Fibroblast of skin of right quadriceps (primary cell): ENCODE data around the gene DPH1.
"Not testable (repeated sequence)": the region's sequence is repeated elsewhere in the genome, so short reads cannot be mapped to it uniquely, and the experiment has no call there.

ENCODE experiments used
- DNase-seq: peaks from one replicate; pipeline ENCODE4 v3.0.0-alpha.2; 2013

Gene DPH1

GRCh38 chr17:2029911-2030778 lies at the start of gene DPH1:
Gene DPH1, plus strand, starts transcription at chr17:2030153. Its CDS starts 17 bp downstream, at chr17:2030170.
- peak; percentile 90 for DNase-seq

GRCh38 chr17:1980665-1981250 lies 49.2 kb upstream of the DPH1 start:
- DNase-seq = no peak

GRCh38 chr17:1982793-1983366 lies 47.1 kb upstream of the DPH1 start:
- DNase-seq = not testable (repeated sequence)

- no peak for DNase-seq
Observed at GRCh38 chr17:1985093-1985492, 44.9 kb upstream of the DPH1 start.

GRCh38 chr17:1985686-1986085 lies 44.3 kb upstream of the DPH1 start:
- DNase-seq = no peak

- no peak for DNase-seq
Observed at GRCh38 chr17:1986783-1987451, 43.0 kb upstream of the DPH1 start.

GRCh38 chr17:1989135-1989534 lies 40.8 kb upstream of the DPH1 start:
- DNase-seq = peak; percentile 92

GRCh38 chr17:1992541-1992940 lies 37.4 kb upstream of the DPH1 start:
- no peak for DNase-seq

- no peak for DNase-seq
Observed at GRCh38 chr17:1994707-1995106, 35.2 kb upstream of the DPH1 start.

GRCh38 chr17:1995321-1995892 lies 34.5 kb upstream of the DPH1 start:
- no peak for DNase-seq

GRCh38 chr17:1995907-1996799 lies 33.8 kb upstream of the DPH1 start:
- DNase-seq = no peak

- DNase-seq = no peak
Observed at GRCh38 chr17:1996800-1997288, 33.1 kb upstream of the DPH1 start.

- no peak for DNase-seq
Observed at GRCh38 chr17:1997289-1997926, 32.5 kb upstream of the DPH1 start.

GRCh38 chr17:1997927-1998742 lies 31.8 kb upstream of the DPH1 start:
- no peak for DNase-seq

- peak; percentile 32 for DNase-seq
Observed at GRCh38 chr17:1999557-2000251, 30.2 kb upstream of the DPH1 start.

- DNase-seq = no peak
Observed at GRCh38 chr17:2002767-2003329, 27.1 kb upstream of the DPH1 start.

- no peak for DNase-seq
Observed at GRCh38 chr17:2003525-2003924, 26.4 kb upstream of the DPH1 start.

GRCh38 chr17:2004435-2004952 lies 25.5 kb upstream of the DPH1 start:
- DNase-seq = no peak
